Endothelial cell of umbilical vein (primary cell): ENCODE data around the gene TRIM69.
"Not testable (repeated sequence)": the region's sequence is repeated elsewhere in the genome, so short reads cannot be mapped to it uniquely, and the experiment has no call there.

ENCODE experiments used
- CTCF ChIP-seq, 2 donors: IDR thresholded peaks; 1 replicate in 1 of 2; 2 replicates in 1 of 2; pipeline ENCODE4 v1.5.1; 2011; ENCODE audit warnings: low read length in 2 of 2, mild to moderate bottlenecking in 2 of 2, moderate library complexity in 2 of 2, control low read depth in 1 of 2, inconsistent platforms in 1 of 2, low read depth in 1 of 2; ENCODE audit not compliant: insufficient read depth in 1 of 2; ENCODE audit errors: extremely low read depth in 1 of 2
- JUN ChIP-seq: IDR thresholded peaks from 2 replicates; pipeline ENCODE4 v1.6.1; 2011; ENCODE audit warnings: borderline replicate concordance, low read depth; ENCODE audit not compliant: insufficient read length, insufficient read depth

DNA sequence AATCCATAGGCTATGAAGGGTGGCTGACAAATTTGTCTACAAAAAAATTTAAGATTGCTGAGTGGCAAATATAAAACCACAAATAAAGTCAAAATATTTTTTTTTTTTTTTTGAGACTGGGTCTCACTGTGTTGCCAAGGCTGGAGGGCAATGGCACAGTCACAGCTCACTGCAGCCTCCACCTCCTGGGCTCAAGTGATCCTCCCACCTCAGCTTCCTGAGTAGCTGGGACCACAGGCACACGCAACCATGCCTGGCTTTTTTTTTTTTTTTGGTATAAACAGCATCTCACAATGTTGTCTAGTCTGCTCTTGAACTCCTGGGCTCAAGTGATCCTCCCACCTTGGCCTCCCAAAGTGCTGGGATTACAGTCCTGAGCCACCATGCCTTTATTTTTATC, 46.1 kb upstream of the TRIM69 start:
- not testable (repeated sequence) for TF ChIP-seq JUN; CTCF (IDR thresholded peaks at IDR 0.05; ENCODE audit: extremely low read depth in 1 of 2, insufficient read depth in 1 of 2, low read depth in 1 of 2, low read length in 2 of 2)
